ENCODE measurements around the gene SOS2. TPM values are rescaled to one million over a fixed set of nuclear protein-coding genes. Genes with fewer than 3 reads are reported as not detected.

The SOS2 gene
- total RNA-seq, 1 donor from 2014 or later, result 32.0 TPM

- DNase-seq (no peak), ATAC-seq (ENCODE audit: low read depth) (no peak)
- POLR2A ChIA-PET, result interaction anchor here (1.1 to 2.3 kb wide), 5 partner anchors 81 to 596 kb away, joined by 3 to 17 read pairs (median 5); partner anchors contain the start of genes DMAC2L, L2HGDH and VCPKMT
- peaks cover 8% of the 10 kb centered on the region for H3K36me3 Mint-ChIP-seq (ENCODE audit: low read depth)
- no peaks in the 10 kb centered on the region for H3K27me3 Mint-ChIP-seq
- H3K4me3 Mint-ChIP-seq, result peak overlapping the region; percentile 93
- TF ChIP-seq, protein P1, sequence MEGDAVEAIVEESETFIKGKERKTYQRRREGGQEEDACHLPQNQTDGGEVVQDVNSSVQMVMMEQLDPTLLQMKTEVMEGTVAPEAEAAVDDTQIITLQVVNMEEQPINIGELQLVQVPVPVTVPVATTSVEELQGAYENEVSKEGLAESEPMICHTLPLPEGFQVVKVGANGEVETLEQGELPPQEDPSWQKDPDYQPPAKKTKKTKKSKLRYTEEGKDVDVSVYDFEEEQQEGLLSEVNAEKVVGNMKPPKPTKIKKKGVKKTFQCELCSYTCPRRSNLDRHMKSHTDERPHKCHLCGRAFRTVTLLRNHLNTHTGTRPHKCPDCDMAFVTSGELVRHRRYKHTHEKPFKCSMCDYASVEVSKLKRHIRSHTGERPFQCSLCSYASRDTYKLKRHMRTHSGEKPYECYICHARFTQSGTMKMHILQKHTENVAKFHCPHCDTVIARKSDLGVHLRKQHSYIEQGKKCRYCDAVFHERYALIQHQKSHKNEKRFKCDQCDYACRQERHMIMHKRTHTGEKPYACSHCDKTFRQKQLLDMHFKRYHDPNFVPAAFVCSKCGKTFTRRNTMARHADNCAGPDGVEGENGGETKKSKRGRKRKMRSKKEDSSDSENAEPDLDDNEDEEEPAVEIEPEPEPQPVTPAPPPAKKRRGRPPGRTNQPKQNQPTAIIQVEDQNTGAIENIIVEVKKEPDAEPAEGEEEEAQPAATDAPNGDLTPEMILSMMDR (IDR thresholded peaks at IDR 0.05), result no peak
- H3K9me3 Mint-ChIP-seq, result peaks cover 2% of the 10 kb centered on the region
- peaks cover 49% of the 10 kb centered on the region for H3K4me1 Mint-ChIP-seq
- peak overlapping the region; percentile 92 for H3K27ac Mint-ChIP-seq
- CTCF ChIA-PET, result no interaction called here
- intact Hi-C loops (cut with micrococcal nuclease), result loop anchor here (2.0 to 10.0 kb wide), 5 partner anchors 114 to 608 kb away; partner anchors contain the start of genes KLHDC1, MGAT2, NEMF and RPL36AL
These were observed 1.0 kb downstream of the SOS2 start for GRCh38 chr14:50230401-50230700.

DNA sequence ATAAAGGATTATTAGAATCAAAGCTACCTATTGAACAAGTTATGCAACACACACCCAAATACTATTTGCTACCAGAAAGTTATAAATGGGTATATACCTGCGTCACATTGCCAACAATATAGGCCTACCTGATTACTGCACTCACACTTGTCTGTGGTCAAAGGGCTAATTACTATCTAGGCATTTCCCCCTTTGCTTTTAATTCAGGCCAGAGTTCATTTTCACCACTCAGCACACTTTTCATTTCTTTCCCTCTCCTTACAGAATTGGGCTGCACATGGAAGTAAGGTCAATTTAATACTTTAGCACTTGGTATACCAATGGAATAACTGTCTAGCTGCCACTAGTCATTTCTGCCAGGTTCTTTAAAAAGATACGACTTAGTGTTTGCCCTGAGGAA, 1.7 kb downstream of the SOS2 start:
- peaks cover 54% of the 10 kb centered on the region for H3K4me1 Mint-ChIP-seq
- POLR2A ChIA-PET, result interaction anchor here (1.1 to 2.3 kb wide), 2 partner anchors 113 to 368 kb away, joined by 3 to 17 read pairs; partner anchors contain the start of gene VCPKMT
- no peak for ATAC-seq (ENCODE audit: low read depth)

DNA sequence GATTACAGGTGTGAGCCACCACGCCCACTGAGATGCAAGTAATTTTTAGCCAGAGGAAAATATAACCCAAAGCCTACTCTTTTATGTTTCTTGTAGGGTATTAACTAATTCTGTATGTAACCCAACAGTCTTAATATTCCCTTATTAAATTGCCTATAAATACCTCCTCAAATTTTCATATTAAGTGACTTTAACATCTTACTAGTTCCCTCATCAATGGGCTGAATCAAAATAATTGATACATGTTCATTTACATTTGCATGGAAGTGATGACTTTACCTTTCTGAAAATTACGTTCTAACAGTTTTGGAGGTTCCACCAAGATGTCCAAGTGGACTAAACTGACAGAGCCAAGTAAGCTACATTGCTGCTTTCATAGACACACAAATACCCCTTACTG, 3.1 kb downstream of the SOS2 start:
- no peak for DNase-seq
- TF ChIP-seq, protein P1 (IDR thresholded peaks at IDR 0.05), result no peak
- POLR2A ChIA-PET, result interaction anchor here (0.5 kb wide), 1 partner anchor 29 kb away, joined by 4 read pairs; no protein-coding TSS in a partner anchor
- no peaks in the 10 kb centered on the region for H3K9me3 Mint-ChIP-seq
- H3K27me3 Mint-ChIP-seq, result no peaks in the 10 kb centered on the region
- intact Hi-C loops (cut with micrococcal nuclease), result no loop called here
- H3K4me1 Mint-ChIP-seq, result peaks cover 56% of the 10 kb centered on the region
- no peak for ATAC-seq (ENCODE audit: low read depth)
- H3K4me3 Mint-ChIP-seq, result no peak overlapping the region
- H3K27ac Mint-ChIP-seq, result no peak overlapping the region
- CTCF ChIA-PET, result no interaction called here
- peaks cover 8% of the 10 kb centered on the region for H3K36me3 Mint-ChIP-seq (ENCODE audit: low read depth)

More for the DNA sequence above, 1.7 kb downstream of the SOS2 start:
- CTCF ChIA-PET, result no interaction called here
- no peaks in the 10 kb centered on the region for H3K9me3 Mint-ChIP-seq
- peak overlapping the region; percentile 93 for H3K4me3 Mint-ChIP-seq
- TF ChIP-seq, protein P1 (IDR thresholded peaks at IDR 0.05), result no peak
- peak overlapping the region; percentile 39 for H3K27ac Mint-ChIP-seq
- peaks cover 8% of the 10 kb centered on the region for H3K36me3 Mint-ChIP-seq (ENCODE audit: low read depth)
- intact Hi-C loops (cut with micrococcal nuclease), result loop anchor here (2.0 to 10.0 kb wide), 5 partner anchors 113 to 607 kb away; partner anchors contain the start of genes KLHDC1, MGAT2, NEMF and RPL36AL
- H3K27me3 Mint-ChIP-seq, result no peaks in the 10 kb centered on the region
- no peak for DNase-seq

- Mint-ChIP-seq H3K36me3 (ENCODE audit: low read depth) (peaks cover 19% of the 10 kb centered on the region), H3K27me3 (no peaks in the 10 kb centered on the region), H3K27ac (no peak overlapping the region), H3K4me3 (no peak overlapping the region), H3K4me1 (peaks cover 56% of the 10 kb centered on the region), H3K9me3 (no peaks in the 10 kb centered on the region)
- ATAC-seq (ENCODE audit: low read depth) (no peak), DNase-seq (no peak)
- ChIA-PET POLR2A (interaction anchor here (0.7 kb wide), 2 partner anchors 85 to 364 kb away, joined by 3 read pairs; no protein-coding TSS in a partner anchor), CTCF (no interaction called here)
- TF ChIP-seq, protein P1 (IDR thresholded peaks at IDR 0.05), result no peak
- intact Hi-C loops (cut with micrococcal nuclease), result no loop called here
These were observed 5.4 kb downstream of the SOS2 start for GRCh38 chr14:50225974-50226297.

GRCh38 chr14:50225067-50225973, 6.1 kb downstream of the SOS2 start:
- ATAC-seq (ENCODE audit: low read depth) (no peak), DNase-seq (no peak)
- Mint-ChIP-seq H3K4me3 (no peak overlapping the region), H3K27ac (peak overlapping the region; percentile 35), H3K9me3 (no peaks in the 10 kb centered on the region), H3K4me1 (peaks cover 54% of the 10 kb centered on the region), H3K27me3 (no peaks in the 10 kb centered on the region), H3K36me3 (ENCODE audit: low read depth) (peaks cover 14% of the 10 kb centered on the region)
- CTCF ChIA-PET, result no interaction called here
- TF ChIP-seq, protein P1 (IDR thresholded peaks at IDR 0.05), result no peak
- intact Hi-C loops (cut with micrococcal nuclease), result no loop called here
- POLR2A ChIA-PET, result interaction anchor here (0.7 kb wide), 2 partner anchors 86 to 364 kb away, joined by 3 read pairs; no protein-coding TSS in a partner anchor

All from activated B cell treated with CpG ODN at 0.5 μM for 24 hours (primary cell).